Activated CD4-positive, alpha-beta memory T cell treated with anti-CD3 and anti-CD28 coated beads, Interleukin-2, amount 10 ng/mL, durations not matched to agents 7 days and 5 days (primary cell): ENCODE data around the gene TRIP10. TPM values are rescaled to one million over a fixed set of nuclear protein-coding genes. Genes with fewer than 3 reads are reported as not detected.

Experiments used
- CTCF ChIA-PET: fragments of 350-600 bp; sonication (Branson Sonifier 250); formaldehyde crosslinking; loops from one replicate; lab custom pipeline; 2021; ENCODE audit warnings: antibody characterized with exemption, inconsistent platforms; lab: Charles Lee
- POLR2A ChIA-PET: fragments of 350-600 bp; sonication (Branson Sonifier 250); formaldehyde crosslinking; loops from one replicate; lab custom pipeline; 2021; ENCODE audit warnings: antibody characterized with exemption; lab: Charles Lee
- DNase-seq: peaks from one replicate; pipeline ENCODE4 v3.0.0-alpha.2; 2020
- H3K27ac Mint-ChIP-seq: one replicate; pipeline ENCODE4 v1.8.0; 2021; ENCODE audit warnings: mild to moderate bottlenecking, mixed read lengths
- H3K27me3 Mint-ChIP-seq: one replicate; pipeline ENCODE4 v1.8.0; 2021; ENCODE audit warnings: mixed read lengths
- H3K36me3 Mint-ChIP-seq: one replicate; pipeline ENCODE4 v1.8.0; 2021; ENCODE audit warnings: low read depth, mixed read lengths
- H3K4me1 Mint-ChIP-seq: one replicate; pipeline ENCODE4 v1.8.0; 2021; ENCODE audit warnings: mixed read lengths
- H3K4me3 Mint-ChIP-seq: one replicate; pipeline ENCODE4 v1.8.0; 2021; ENCODE audit warnings: mild to moderate bottlenecking, mixed read lengths
- H3K9me3 Mint-ChIP-seq: one replicate; pipeline ENCODE4 v1.8.0; 2021; ENCODE audit warnings: mixed read lengths
- total RNA-seq, 2 experiments: library from RNA; stranded (reverse); gene quantifications; one replicate each; pipeline ENCODE4 v1.2.3, GENCODE V29; 2021

Gene TRIP10, protein sequence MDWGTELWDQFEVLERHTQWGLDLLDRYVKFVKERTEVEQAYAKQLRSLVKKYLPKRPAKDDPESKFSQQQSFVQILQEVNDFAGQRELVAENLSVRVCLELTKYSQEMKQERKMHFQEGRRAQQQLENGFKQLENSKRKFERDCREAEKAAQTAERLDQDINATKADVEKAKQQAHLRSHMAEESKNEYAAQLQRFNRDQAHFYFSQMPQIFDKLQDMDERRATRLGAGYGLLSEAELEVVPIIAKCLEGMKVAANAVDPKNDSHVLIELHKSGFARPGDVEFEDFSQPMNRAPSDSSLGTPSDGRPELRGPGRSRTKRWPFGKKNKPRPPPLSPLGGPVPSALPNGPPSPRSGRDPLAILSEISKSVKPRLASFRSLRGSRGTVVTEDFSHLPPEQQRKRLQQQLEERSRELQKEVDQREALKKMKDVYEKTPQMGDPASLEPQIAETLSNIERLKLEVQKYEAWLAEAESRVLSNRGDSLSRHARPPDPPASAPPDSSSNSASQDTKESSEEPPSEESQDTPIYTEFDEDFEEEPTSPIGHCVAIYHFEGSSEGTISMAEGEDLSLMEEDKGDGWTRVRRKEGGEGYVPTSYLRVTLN
- total RNA-seq: 10 to 100 TPM; 17.6 to 19.5 TPM

DNA sequence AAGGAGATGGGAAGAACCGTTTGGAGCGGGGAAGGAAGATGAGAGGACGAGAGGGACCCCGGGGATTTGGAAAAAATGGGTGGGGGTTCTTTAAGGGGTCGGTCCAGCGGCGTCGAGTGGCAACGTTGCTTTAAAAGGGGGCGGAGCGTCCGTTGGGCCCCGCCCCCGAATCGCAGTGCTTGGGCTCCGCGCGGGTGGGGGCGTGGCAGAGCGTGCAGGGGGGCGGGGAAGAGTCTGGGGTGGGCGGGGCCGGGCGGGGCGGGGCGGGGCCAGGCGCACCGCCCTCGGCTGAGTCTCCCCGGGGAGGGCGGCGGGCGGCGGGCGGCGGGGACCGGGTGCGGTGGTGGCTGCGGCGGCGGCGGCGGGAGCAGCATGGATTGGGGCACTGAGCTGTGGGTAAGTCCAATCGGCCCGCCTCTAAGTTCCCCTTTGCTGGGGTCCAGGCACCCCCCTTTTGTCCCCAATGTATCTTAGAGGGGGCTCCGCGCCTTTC lies at the start of gene TRIP10:
Gene TRIP10 (plus strand): TSS at position 291 of the 493 bp plus-strand sequence. CDS start 82 bp downstream, at position 373.
- peak; percentile 88 for DNase-seq
- H3K4me1 Mint-ChIP-seq: peaks cover 37% of the 10 kb centered on the region
- CTCF ChIA-PET: interaction anchor here (1.4 to 4.4 kb wide), 7 partner anchors 14 to 222 kb away, joined by 6 to 126 read pairs (median 21); partner anchors contain the start of gene VAV1
- no peaks in the 10 kb centered on the region for H3K9me3 Mint-ChIP-seq
- H3K27ac Mint-ChIP-seq: peak within 1 kb of the TSS; percentile 99
- H3K36me3 Mint-ChIP-seq: peaks cover 15% of the 10 kb centered on the region
- H3K4me3 Mint-ChIP-seq: peak within 1 kb of the TSS; percentile 93
- no peaks in the 10 kb centered on the region for H3K27me3 Mint-ChIP-seq
- POLR2A ChIA-PET: interaction anchor here (1.0 to 4.2 kb wide), 2 partner anchors 27 to 123 kb away, joined by 5 to 44 read pairs; partner anchors contain the start of gene SH2D3A

DNA sequence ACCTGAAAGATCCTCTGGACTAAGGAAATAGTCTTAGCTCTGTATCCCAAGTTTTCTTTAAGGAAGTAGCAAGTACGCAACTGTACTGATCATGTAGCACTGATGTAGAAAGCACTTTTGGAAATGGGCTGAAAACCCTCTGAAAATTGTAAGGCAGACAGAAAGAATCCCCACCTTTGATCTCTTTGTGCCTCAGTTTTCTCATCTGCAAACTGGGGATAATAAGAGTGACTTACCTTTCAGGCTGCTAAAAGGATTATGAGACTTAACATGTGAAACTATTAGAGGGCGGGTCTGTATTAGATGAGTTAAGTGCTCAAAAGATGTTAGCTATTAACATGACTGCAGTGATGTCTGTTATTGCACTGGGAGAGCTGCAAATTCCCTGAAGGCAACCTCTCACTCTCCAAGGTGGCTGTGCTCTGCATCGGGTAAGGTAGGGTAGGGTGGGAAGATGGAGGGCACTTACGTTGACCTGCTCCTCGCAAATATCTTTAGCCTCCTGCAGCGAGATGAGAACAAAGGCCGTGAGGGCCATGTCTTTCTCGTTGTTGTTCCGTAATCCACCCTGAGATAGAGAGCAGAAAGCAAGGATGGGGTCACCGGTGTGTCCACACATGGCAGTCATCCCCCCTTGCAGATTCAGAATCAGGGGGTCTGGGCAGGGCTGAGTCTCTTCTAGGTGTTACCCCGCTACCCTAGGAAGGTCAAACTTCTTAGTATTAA lies 49.2 kb upstream of the TRIP10 start:
- ChIA-PET CTCF (no interaction called here), POLR2A (no interaction called here)
- no peak for DNase-seq
- peaks cover 4% of the 10 kb centered on the region for H3K36me3 Mint-ChIP-seq
- peaks cover 5% of the 10 kb centered on the region for H3K27me3 Mint-ChIP-seq
- no peak overlapping the region for H3K27ac Mint-ChIP-seq
- H3K4me3 Mint-ChIP-seq: no peak overlapping the region
- peaks cover 4% of the 10 kb centered on the region for H3K4me1 Mint-ChIP-seq
- H3K9me3 Mint-ChIP-seq: peaks cover 5% of the 10 kb centered on the region

DNA sequence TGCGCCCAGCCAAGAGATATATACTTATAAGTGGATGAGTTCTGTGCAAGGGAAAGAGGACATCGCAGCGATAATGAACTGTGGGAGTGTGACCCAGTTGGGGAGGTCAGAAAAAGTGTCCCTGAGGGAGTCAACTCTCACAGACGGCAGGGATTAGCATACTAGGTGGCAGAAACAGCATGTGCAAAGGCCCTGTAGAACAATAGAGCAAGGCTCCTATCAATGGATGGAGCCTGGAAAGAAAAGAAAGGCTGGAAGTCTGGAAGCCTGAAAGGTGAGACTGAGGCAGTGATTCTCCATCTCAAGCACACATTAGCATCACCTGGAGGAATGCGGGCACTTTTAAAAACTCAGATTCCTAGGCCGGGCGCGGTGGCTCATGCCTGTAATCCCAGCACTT lies 48.1 kb upstream of the TRIP10 start:
- Mint-ChIP-seq H3K27ac (no peak overlapping the region), H3K27me3 (peaks cover 5% of the 10 kb centered on the region), H3K4me1 (peaks cover 4% of the 10 kb centered on the region), H3K4me3 (no peak overlapping the region), H3K9me3 (peaks cover 5% of the 10 kb centered on the region), H3K36me3 (peaks cover 4% of the 10 kb centered on the region)
- DNase-seq: no peak
- ChIA-PET POLR2A (no interaction called here), CTCF (no interaction called here)

DNA sequence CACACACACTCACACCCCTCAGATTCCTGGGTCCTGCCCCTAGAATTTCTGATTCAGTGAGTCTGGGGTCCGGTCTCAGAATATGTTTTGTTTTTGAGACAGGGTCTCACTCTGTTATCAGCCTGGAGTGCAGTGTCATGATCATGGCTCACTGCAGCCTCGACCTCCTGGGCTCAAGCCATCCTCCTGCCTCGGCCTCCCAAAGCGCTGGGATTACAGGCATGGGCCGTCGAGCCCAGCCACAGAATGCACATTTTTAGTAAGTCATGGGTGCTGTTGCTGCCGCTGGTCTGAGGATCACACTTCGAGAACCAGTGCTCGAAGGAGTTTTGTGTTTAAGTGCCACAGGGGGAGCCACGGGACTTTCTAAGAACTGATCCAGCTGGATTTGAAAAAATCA lies 47.5 kb upstream of the TRIP10 start:
- Mint-ChIP-seq H3K36me3 (peaks cover 4% of the 10 kb centered on the region), H3K4me3 (no peak overlapping the region), H3K27ac (no peak overlapping the region), H3K4me1 (peaks cover 5% of the 10 kb centered on the region), H3K27me3 (peaks cover 5% of the 10 kb centered on the region), H3K9me3 (peaks cover 5% of the 10 kb centered on the region)
- no peak for DNase-seq
- ChIA-PET POLR2A (no interaction called here), CTCF (no interaction called here)

DNA sequence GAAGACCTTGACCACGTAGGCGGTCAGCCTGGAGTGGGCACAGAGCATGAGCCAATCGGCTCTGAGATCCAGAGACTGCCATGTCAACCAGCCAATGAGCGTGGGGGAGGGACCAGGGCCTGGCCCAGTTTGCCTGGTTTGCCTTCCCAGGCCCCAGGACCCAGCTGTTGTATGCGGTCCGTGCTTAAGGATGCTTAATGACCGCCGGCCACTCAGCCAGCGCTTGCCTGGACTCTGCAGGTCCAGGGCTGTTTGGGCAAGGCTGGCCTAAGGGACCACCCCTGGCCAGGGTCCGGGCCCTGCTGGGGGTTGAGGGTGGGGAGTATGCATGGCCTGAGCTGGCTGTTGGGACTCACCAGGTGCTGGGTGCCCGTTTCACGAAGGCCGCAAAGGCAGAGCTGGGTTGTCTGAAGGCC lies 46.4 kb upstream of the TRIP10 start:
- Mint-ChIP-seq H3K4me3 (no peak overlapping the region), H3K27ac (no peak overlapping the region), H3K36me3 (peaks cover 4% of the 10 kb centered on the region), H3K9me3 (peaks cover 5% of the 10 kb centered on the region), H3K27me3 (no peaks in the 10 kb centered on the region), H3K4me1 (peaks cover 8% of the 10 kb centered on the region)
- ChIA-PET CTCF (no interaction called here), POLR2A (no interaction called here)
- no peak for DNase-seq

DNA sequence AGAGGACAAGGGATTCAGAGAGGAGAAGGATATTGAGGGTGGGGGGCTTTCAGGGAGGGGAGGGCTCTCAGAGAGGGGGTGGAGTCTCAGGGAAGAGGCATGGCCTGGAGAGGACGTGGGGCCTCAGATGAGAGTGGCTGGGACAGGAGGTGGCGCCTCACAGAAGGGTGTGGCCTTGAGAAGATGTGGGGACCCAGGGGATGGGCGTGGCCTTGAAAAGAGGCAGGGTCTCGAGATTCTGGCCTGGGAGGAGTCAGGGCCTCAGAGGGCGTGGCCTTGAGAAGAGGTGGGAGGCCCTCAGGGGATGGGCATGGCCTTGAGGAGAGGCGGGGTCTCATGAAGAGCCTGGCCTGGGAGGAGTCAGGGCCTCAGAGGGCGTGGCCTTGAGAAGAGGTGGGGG lies 45.8 kb upstream of the TRIP10 start:
- CTCF ChIA-PET: no interaction called here
- no peak for DNase-seq
- Mint-ChIP-seq H3K27ac (no peak overlapping the region), H3K4me3 (no peak overlapping the region), H3K27me3 (peaks cover 2% of the 10 kb centered on the region), H3K4me1 (peaks cover 7% of the 10 kb centered on the region), H3K36me3 (peaks cover 2% of the 10 kb centered on the region), H3K9me3 (peaks cover 3% of the 10 kb centered on the region)
- POLR2A ChIA-PET: no interaction called here

DNA sequence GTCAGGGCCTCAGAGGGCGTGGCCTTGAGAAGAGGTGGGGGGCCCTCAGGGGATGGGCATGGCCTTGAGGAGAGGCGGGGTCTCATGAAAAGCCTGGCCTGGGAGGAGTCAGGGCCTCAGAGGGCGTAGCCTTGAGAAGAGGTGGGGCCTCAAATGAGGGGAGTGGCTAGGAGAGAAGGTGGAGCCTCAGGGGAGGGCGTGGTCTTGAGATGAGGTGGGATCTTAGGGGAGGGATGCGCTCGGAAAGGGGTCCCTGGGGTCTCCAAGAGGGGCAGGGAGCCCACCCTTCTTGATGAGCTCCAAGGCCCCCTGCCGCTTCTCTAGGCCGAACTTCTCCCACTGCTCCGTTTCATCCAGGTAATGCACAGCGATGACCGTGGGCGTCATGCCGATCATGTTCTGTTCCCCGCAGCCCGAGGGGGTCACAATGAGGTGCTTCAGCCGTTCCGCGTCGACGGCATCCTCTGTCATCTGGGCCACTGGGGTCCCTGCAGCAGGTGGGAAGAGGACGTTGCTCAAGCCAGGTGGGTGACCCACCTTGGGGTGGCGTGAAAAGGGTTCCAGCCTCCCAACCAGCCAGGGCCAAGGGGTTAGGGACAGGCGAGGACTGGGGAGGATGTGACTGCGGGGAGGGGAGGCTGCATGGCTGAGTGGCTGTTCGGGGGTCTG lies 45.2 kb upstream of the TRIP10 start:
- Mint-ChIP-seq H3K36me3 (no peaks in the 10 kb centered on the region), H3K9me3 (no peaks in the 10 kb centered on the region), H3K27me3 (peaks cover 2% of the 10 kb centered on the region), H3K4me1 (peaks cover 4% of the 10 kb centered on the region), H3K27ac (no peak overlapping the region), H3K4me3 (no peak overlapping the region)
- CTCF ChIA-PET: no interaction called here
- POLR2A ChIA-PET: no interaction called here
- DNase-seq: no peak

DNA sequence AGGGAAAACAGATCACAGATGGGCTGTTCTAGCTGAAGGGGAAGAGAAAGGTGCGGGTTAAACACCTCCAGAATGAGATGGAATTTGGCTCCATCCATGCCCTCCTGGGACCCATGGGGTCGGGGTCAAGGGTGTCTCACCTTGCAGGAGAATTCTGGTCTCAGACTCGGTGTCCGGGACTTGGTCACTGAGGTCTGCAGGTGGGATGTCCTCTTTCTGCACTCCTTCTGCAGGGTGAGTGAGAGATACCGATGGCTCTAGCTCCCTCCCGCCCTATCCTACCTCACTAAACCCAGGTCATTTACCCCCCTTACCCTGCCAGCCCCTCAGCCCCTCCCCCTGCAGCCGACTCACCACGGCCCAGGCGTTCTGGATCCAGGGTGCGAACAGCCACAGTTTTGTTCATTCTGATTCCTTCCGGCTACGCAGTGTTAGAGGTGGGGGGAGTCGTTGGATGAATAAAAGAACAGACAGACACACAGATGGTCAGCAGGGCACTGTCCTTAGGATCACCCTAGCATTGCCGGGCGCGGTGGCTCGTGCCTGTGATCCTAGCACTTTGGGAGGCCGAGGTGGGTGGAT lies 43.1 kb upstream of the TRIP10 start:
- Mint-ChIP-seq H3K4me1 (peaks cover 4% of the 10 kb centered on the region), H3K27me3 (peaks cover 2% of the 10 kb centered on the region), H3K4me3 (no peak overlapping the region), H3K9me3 (no peaks in the 10 kb centered on the region), H3K36me3 (no peaks in the 10 kb centered on the region), H3K27ac (no peak overlapping the region)
- POLR2A ChIA-PET: no interaction called here
- CTCF ChIA-PET: interaction anchor here (1.4 kb wide), 1 partner anchor 167 kb away, joined by 4 read pairs; no protein-coding TSS in a partner anchor
- no peak for DNase-seq

DNA sequence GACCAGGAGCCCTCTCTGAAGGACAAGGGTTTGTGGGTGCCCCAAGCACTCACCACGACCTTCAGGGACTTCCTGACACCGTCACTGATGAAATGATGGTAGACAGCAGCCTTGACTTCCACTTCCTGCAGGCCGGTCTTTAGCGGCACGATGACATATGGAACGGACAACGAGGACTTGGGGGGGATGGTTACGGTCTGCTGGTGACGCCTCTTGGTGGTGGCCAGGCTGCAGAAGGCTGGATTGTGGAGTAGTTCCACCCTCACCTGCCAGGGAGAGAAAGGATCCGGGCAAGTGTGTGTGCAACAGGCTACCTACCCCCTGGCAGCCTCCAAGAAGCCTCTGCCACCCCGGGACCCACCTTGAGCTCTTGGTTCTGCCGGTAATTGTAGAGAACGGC lies 42.2 kb upstream of the TRIP10 start:
- Mint-ChIP-seq H3K27me3 (peaks cover 2% of the 10 kb centered on the region), H3K4me1 (peaks cover 4% of the 10 kb centered on the region), H3K9me3 (no peaks in the 10 kb centered on the region), H3K27ac (no peak overlapping the region), H3K4me3 (no peak overlapping the region), H3K36me3 (no peaks in the 10 kb centered on the region)
- CTCF ChIA-PET: interaction anchor here (1.4 kb wide), 1 partner anchor 166 kb away, joined by 4 read pairs; no protein-coding TSS in a partner anchor
- POLR2A ChIA-PET: no interaction called here
- no peak for DNase-seq

DNA sequence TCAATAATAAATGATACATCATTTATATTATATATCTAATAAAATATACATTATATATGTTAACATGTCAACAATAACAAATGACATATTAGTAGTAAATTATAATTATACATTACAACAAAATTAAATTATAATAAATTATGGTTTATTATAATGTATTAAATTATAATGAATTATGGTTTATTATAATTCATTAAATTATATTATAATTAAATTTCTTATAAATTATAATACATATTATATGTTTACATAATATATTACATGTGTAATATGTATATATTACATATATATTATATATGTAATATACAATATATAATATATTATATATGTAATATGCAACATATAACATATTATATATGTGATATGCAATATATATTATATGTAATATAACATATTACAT lies 39.5 kb upstream of the TRIP10 start:
- no peak for DNase-seq
- CTCF ChIA-PET: no interaction called here
- no peaks in the 10 kb centered on the region for H3K36me3 Mint-ChIP-seq
- H3K27ac Mint-ChIP-seq: no peak overlapping the region
- H3K27me3 Mint-ChIP-seq: peaks cover 2% of the 10 kb centered on the region
- H3K4me1 Mint-ChIP-seq: peaks cover 4% of the 10 kb centered on the region
- H3K4me3 Mint-ChIP-seq: no peak overlapping the region
- no peaks in the 10 kb centered on the region for H3K9me3 Mint-ChIP-seq
- POLR2A ChIA-PET: no interaction called here

DNA sequence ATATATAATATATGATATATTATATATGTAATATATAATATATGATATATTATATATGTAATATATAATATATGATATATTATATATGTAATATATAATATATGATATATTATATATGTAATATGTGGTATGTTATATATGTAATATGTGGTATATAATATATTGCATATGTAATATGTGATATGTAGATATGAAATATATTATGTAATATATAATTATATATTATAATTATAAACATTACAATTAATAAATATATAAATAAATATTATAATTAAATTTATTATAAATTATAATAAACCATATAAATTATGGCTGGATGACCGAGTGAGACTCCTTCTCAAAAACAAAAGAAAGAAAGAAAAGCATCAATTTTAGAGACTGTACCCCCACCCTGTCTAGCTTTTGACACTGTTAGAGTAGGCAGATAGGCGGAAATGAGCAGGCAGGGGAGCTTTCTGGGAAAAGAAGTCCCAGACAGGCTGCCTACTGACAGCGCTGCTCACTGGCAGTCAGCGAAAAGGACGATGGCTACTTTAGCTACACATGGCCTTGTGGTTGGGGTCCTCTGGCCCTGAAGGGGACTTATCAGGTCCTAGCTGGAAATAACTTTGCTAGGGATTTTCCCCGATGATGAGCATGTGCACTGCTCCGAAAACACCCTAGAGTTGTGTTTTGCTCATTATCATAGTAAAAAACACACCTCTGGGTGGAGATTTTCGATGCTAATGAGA lies 38.7 kb upstream of the TRIP10 start:
- Mint-ChIP-seq H3K9me3 (no peaks in the 10 kb centered on the region), H3K4me3 (no peak overlapping the region), H3K36me3 (no peaks in the 10 kb centered on the region), H3K27me3 (peaks cover 2% of the 10 kb centered on the region), H3K27ac (no peak overlapping the region), H3K4me1 (peaks cover 4% of the 10 kb centered on the region)
- ChIA-PET POLR2A (no interaction called here), CTCF (no interaction called here)
- no peak for DNase-seq
